Measurements from ENCODE around the gene ACBD5.
"Not testable (repeated sequence)": the region's sequence is repeated elsewhere in the genome, so short reads cannot be mapped to it uniquely, and the experiment has no call there.

Gene ACBD5

GRCh38 chr10:27241010-27241651, 534 bp upstream of the ACBD5 start:
- DNase-seq (ENCODE audit: low spot score) = peak; percentile 21

- not testable (repeated sequence) for DNase-seq (ENCODE audit: low spot score)
Measured at GRCh38 chr10:27237531-27237930, 3.1 kb downstream of the ACBD5 start.

GRCh38 chr10:27236589-27237128, 3.9 kb downstream of the ACBD5 start:
- not testable (repeated sequence) for DNase-seq (ENCODE audit: low spot score)

GRCh38 chr10:27235706-27236105, 4.9 kb downstream of the ACBD5 start:
- DNase-seq (ENCODE audit: low spot score) = no peak

- no peak for DNase-seq (ENCODE audit: low spot score)
Measured at GRCh38 chr10:27230022-27230421, 10.6 kb downstream of the ACBD5 start.

GRCh38 chr10:27225642-27226257, 14.8 kb downstream of the ACBD5 start:
- DNase-seq (ENCODE audit: low spot score) = no peak

- no peak for DNase-seq (ENCODE audit: low spot score)
Measured at GRCh38 chr10:27225011-27225590, 15.5 kb downstream of the ACBD5 start.

- peak; percentile 29 for DNase-seq (ENCODE audit: low spot score)
Measured at GRCh38 chr10:27223964-27224363, 16.6 kb downstream of the ACBD5 start.

- DNase-seq (ENCODE audit: low spot score) = no peak
Measured at GRCh38 chr10:27207350-27207749, 33.2 kb downstream of the ACBD5 start.

- no peak for DNase-seq (ENCODE audit: low spot score)
Measured at GRCh38 chr10:27203806-27204205, 36.8 kb downstream of the ACBD5 start.

- DNase-seq (ENCODE audit: low spot score) = no peak
Measured at GRCh38 chr10:27197980-27198620, 42.5 kb downstream of the ACBD5 start.

GRCh38 chr10:27192284-27192683, 48.3 kb downstream of the ACBD5 start:
- peak; percentile 87 for DNase-seq (ENCODE audit: low spot score)

GRCh38 chr10:27190508-27190907, 50.1 kb downstream of the ACBD5 start:
- no peak for DNase-seq (ENCODE audit: low spot score)

- DNase-seq (ENCODE audit: low spot score) = no peak
Measured at GRCh38 chr10:27188897-27189296, 51.7 kb downstream of the ACBD5 start.

GRCh38 chr10:27188259-27188658, 52.3 kb downstream of the ACBD5 start:
- DNase-seq (ENCODE audit: low spot score) = no peak

- DNase-seq (ENCODE audit: low spot score) = no peak
Measured at GRCh38 chr10:27169849-27170248, 70.7 kb downstream of the ACBD5 start.

GRCh38 chr10:27158421-27158820, 82.2 kb downstream of the ACBD5 start:
- DNase-seq (ENCODE audit: low spot score) = no peak

GRCh38 chr10:27157150-27157549, 83.4 kb downstream of the ACBD5 start:
- no peak for DNase-seq (ENCODE audit: low spot score)

GRCh38 chr10:27156566-27156965, 84.0 kb downstream of the ACBD5 start:
- DNase-seq (ENCODE audit: low spot score) = not testable (repeated sequence)

- peak; percentile 98 for DNase-seq (ENCODE audit: low spot score)
Measured at GRCh38 chr10:27155066-27155754, 85.4 kb downstream of the ACBD5 start, which contains the start of gene MASTL. TSS of gene MASTL (plus strand) at chr10:27155352. CDS start at chr10:27155427, 75 bp downstream.

- DNase-seq (ENCODE audit: low spot score) = peak; percentile 24
Measured at GRCh38 chr10:27153845-27154193, 86.8 kb downstream of the ACBD5 start.

- DNase-seq (ENCODE audit: low spot score) = no peak
Measured at GRCh38 chr10:27153329-27153728, 87.3 kb downstream of the ACBD5 start.
